GM12878 (cell line): ENCODE measurements around the gene BCAN. TPM values are rescaled to one million over a fixed set of nuclear protein-coding genes. Genes with fewer than 3 reads are reported as not detected.

Experiments
- ATAC-seq: fragments of 200-7000 bp; cut with Tn5 transposase; 3 replicates; pipeline ENCODE4 v1.9.1; 2020; ENCODE audit warnings: mild to moderate bottlenecking, moderate library complexity
- BruUV-seq: library from RNA; stranded (reverse); fragments of 400-500 nt; replicated peaks from 2 replicates; lab custom pipeline; 2021; lab: Mats Ljungman, UMichigan
- CTCF ChIA-PET: fragments of 300-600 bp; sonication (Branson Sonifier 250); formaldehyde crosslinking; extraction: SDS; loops from one replicate; lab custom pipeline; 2021; ENCODE audit warnings: inconsistent platforms; lab: Yijun Ruan, JAX
- POLR2A ChIA-PET: fragments of 350-600 bp; formaldehyde crosslinking; extraction: SDS; loops from one replicate; lab custom pipeline; 2021; ENCODE audit warnings: inconsistent platforms; lab: Charles Lee
- RAD21 ChIA-PET: fragments of 300-600 bp; sonication (Branson Sonifier 250); formaldehyde crosslinking; loops from one replicate; lab custom pipeline; 2023; ENCODE audit warnings: antibody characterized with exemption; ENCODE audit not compliant: unreplicated experiment; lab: Charles Lee
- SMC1A ChIA-PET: fragments of 300-600 bp; sonication (Branson Sonifier 250); formaldehyde crosslinking; loops from one replicate; lab custom pipeline; 2023; ENCODE audit not compliant: unreplicated experiment, uncharacterized antibody; lab: Charles Lee
- DNase-seq: peaks from one replicate; pipeline ENCODE4 v3.0.0-alpha.2; 2011; ENCODE audit warnings: low read depth, low spot score
- FAIRE-seq: peaks from 3 replicates; lab custom pipeline; 2011; peaks lifted over from hg19 to GRCh38; lab: Jason Lieb, UNC
- H2AFZ ChIP-seq: 2 replicates; pipeline ENCODE4 v1.6.0; 2011; ENCODE audit warnings: low read depth, low read length, control low read depth; ENCODE audit not compliant: control insufficient read depth
- H3K27ac ChIP-seq: 2 replicates; pipeline ENCODE4 v1.5.1; 2011; ENCODE audit warnings: control low read depth; ENCODE audit not compliant: control insufficient read depth, insufficient read depth
- H3K27me3 ChIP-seq, 2 experiments: replicated peaks in 1 of 2; 2 replicates each; pipeline versions ENCODE4 v1.6.0 to v1.6.1; 2011; ENCODE audit warnings: low read length in 1 of 2; ENCODE audit not compliant: control insufficient read depth in 2 of 2, insufficient read depth in 2 of 2
- H3K36me3 ChIP-seq, 2 experiments: 2 replicates each; pipeline ENCODE4 v1.5.1; 2011; ENCODE audit warnings: low read length in 1 of 2; ENCODE audit not compliant: control insufficient read depth in 2 of 2, insufficient read depth in 2 of 2
- H3K4me1 ChIP-seq: 2 replicates; pipeline ENCODE4 v1.6.1; 2011; ENCODE audit warnings: mild to moderate bottlenecking, low read length, moderate library complexity, mixed read lengths; ENCODE audit not compliant: control insufficient read depth, insufficient read depth
- H3K4me2 ChIP-seq: 2 replicates; pipeline ENCODE4 v1.6.0; 2011; ENCODE audit warnings: control low read depth; ENCODE audit not compliant: control insufficient read depth, insufficient read depth
- H3K4me3 ChIP-seq: fragments of 200-600 bp; sonication (generic); 2 replicates; pipeline ENCODE4 v1.5.1; 2016
- H3K79me2 ChIP-seq: 2 replicates; pipeline ENCODE4 v1.6.0; 2011; ENCODE audit warnings: low read length; ENCODE audit not compliant: control insufficient read depth, insufficient read depth
- H3K9ac ChIP-seq: 2 replicates; pipeline ENCODE4 v1.8.0; 2011; ENCODE audit warnings: low read length, control low read depth, mixed read lengths; ENCODE audit not compliant: control insufficient read depth, insufficient read depth
- H3K9me3 ChIP-seq: replicated peaks from 3 replicates; pipeline ENCODE4 v1.5.1; 2011; ENCODE audit warnings: mild to moderate bottlenecking, low read length; ENCODE audit not compliant: control insufficient read depth, insufficient read depth
- H4K20me1 ChIP-seq: 2 replicates; pipeline ENCODE4 v1.6.0; 2011; ENCODE audit not compliant: control insufficient read depth, insufficient read depth
- CREB1 ChIP-seq: IDR thresholded peaks from 2 replicates; pipeline ENCODE4 v1.6.1; 2012; ENCODE audit warnings: low read depth, mild to moderate bottlenecking, inconsistent platforms
- FOXM1 ChIP-seq: IDR thresholded peaks from 2 replicates; pipeline ENCODE4 v1.6.1; 2012; ENCODE audit warnings: low read depth, mild to moderate bottlenecking, inconsistent platforms, low read length, moderate library complexity
- IKZF1 ChIP-seq: fragments of 450-650 bp; conservative IDR thresholded peaks from 2 replicates; pipeline ENCODE4 v1.6.1; 2017; ENCODE audit warnings: antibody characterized with exemption, mild to moderate bottlenecking
- MXI1 ChIP-seq: fragments of 150-350 bp; IDR thresholded peaks from 2 replicates; pipeline ENCODE4 v1.6.1; 2011; ENCODE audit warnings: low read depth, mild to moderate bottlenecking, inconsistent platforms, low read length, improper control_type of control experiment
- POLR2A ChIP-seq: IDR thresholded peaks from 2 replicates; pipeline ENCODE4 v1.6.1; 2011; ENCODE audit warnings: low read depth, mild to moderate bottlenecking, low read length
- POLR2AphosphoS2 ChIP-seq: IDR thresholded peaks from 2 replicates; pipeline ENCODE4 v1.6.1; 2011; ENCODE audit warnings: low read depth, mild to moderate bottlenecking, low read length, improper control_type of control experiment, moderate library complexity
- SPI1 ChIP-seq: IDR thresholded peaks from 2 replicates; pipeline ENCODE4 v1.6.1; 2011; ENCODE audit warnings: low read depth, mild to moderate bottlenecking, low read length, moderate library complexity, borderline replicate concordance; ENCODE audit not compliant: insufficient read depth
- ZNF384 ChIP-seq: IDR thresholded peaks from 2 replicates; pipeline ENCODE4 v1.6.1; 2012; ENCODE audit warnings: low read depth, mild to moderate bottlenecking, low read length, improper control_type of control experiment, borderline replicate concordance
- WGBS: methylation state at CpG from one replicate; pipeline ENCODE4 v1.1.6; 2016; ENCODE audit warnings: low lambda C conversion rate; ENCODE audit not compliant: insufficient replicate concordance, insufficient coverage; ENCODE audit errors: missing lambda C conversion rate; 5-methylcytosine and 5-hydroxymethylcytosine counted together
- in situ Hi-C: fragments of 300-500 bp; cut with MboI; formaldehyde crosslinking; loops from 9 replicates; pipeline ENCODE4 v1.14.3; 2018; ENCODE audit warnings: mixed read lengths
- intact Hi-C: fragments of 100-400 bp; cut with micrococcal nuclease; formaldehyde crosslinking; loops from one replicate; pipeline ENCODE4 v1.14.2; 2022; ENCODE audit not compliant: unreplicated experiment
- polyA plus RNA-seq, 11 experiments: library from polyadenylated mRNA; depleted of rRNA in 4 of 11; unstranded in 6 of 11; stranded (reverse) in 5 of 11; fragments of >200 nt; fragmentation: Nextera tagmentation in 4 of 11; fragmentation: Illumina TruSeq in 1 of 11; extraction: Ambion mirVana in 4 of 11; extraction: Trizol in 1 of 11; gene quantifications; 1 replicate in 1 of 11; 2 replicates in 10 of 11; pipeline versions ENCODE4 v1.2.1 to v1.2.3, GENCODE V29; 2011 to 2016; ENCODE audit warnings: inconsistent platforms in 2 of 11, missing spikeins in 2 of 11, low read depth in 1 of 11
- total RNA-seq, 4 experiments: library from RNA; depleted of rRNA in 3 of 4; stranded (reverse); fragments of >200 nt in 3 of 4; fragmentation: Illumina TruSeq in 1 of 4; extraction: Trizol in 1 of 4; gene quantifications; 2 replicates each; pipeline versions ENCODE4 v1.2.1 to v1.2.3, GENCODE V29; 2013 to 2021
- TF ChIP-seq, protein P1 (sequence below), 3 experiments: IDR thresholded peaks in 2 of 3; conservative IDR thresholded peaks in 1 of 3; 2 replicates each; pipeline ENCODE4 v1.5.1; 2011; ENCODE audit warnings: low read depth in 3 of 3, low read length in 3 of 3, mild to moderate bottlenecking in 3 of 3, control low read depth in 2 of 3, moderate library complexity in 2 of 3, inconsistent platforms in 1 of 3, mixed read lengths in 1 of 3; ENCODE audit not compliant: control insufficient read depth in 2 of 3, insufficient read depth in 1 of 3; ENCODE audit errors: extremely low read depth in 1 of 3
- TF ChIP-seq, protein P2 (sequence below): fragments of 450-650 bp; IDR thresholded peaks from 2 replicates; pipeline ENCODE4 v1.6.1; 2016; ENCODE audit warnings: mild to moderate bottlenecking

BCAN gene
- total and polyA plus RNA-seq, 10 of the 15 experiments (the other 5 are each of a cell fraction or from before 2014, with no cell fraction given) = 0.05 to 1.3 (median 0.18) TPM; not detected in 1

DNA sequence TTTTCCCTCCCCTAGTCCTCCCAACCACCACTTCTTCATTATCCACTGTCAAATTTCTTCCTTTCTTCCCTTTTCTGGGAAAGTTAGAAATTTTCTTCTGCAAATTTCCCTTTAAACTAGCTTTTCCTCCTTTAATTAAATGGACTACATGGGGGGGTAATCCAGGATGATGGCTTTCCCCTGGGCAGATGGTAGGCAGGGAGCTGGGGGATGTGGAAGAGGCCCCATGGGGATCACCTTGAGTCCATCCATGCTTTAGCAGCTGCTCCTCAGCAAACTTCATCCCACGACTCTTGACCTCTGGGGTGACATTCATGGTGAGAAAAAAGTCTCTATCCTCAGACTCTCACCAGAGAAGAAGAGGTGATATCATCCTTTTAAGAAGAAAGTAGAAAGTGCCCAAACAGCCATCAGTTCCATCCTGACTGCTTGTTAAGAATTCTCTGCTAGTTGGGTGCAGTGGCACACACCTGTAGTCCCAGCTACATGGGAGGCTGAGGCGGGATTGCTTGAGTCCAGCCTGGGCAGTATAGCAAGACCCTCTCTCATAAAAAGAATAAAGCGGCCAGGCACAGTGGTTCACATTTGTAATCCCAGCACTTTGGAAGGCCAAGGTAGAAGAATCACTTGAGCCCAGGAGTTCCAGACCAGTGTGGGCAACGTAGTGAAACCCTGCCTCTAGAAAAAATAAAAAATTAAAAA lies 43.0 kb upstream of the BCAN start:
- H3K27me3 ChIP-seq = no peaks in the 10 kb centered on the region
- DNase-seq (no peak), ATAC-seq (no peak), FAIRE-seq (no peak)
- H3K79me2 ChIP-seq = peaks cover 32% of the 10 kb centered on the region
- H3K27ac ChIP-seq = no peak overlapping the region
- H4K20me1 ChIP-seq = no peaks in the 10 kb centered on the region
- ChIA-PET POLR2A (interaction anchor here (0.6 to 4.3 kb wide), 5 partner anchors 7 to 141 kb away, joined by 3 to 39 read pairs (median 3); partner anchors contain the start of genes ISG20L2, METTL25B and NAXE), CTCF (interaction anchor here (0.7 to 5.0 kb wide), 12 partner anchors 7 to 153 kb away, joined by 3 to 49 read pairs (median 4); partner anchors contain the start of gene NAXE), SMC1A (interaction anchor here (0.5 to 7.7 kb wide), 5 partner anchors 7 to 874 kb away, joined by 3 to 47 read pairs (median 4); partner anchors contain the start of gene NAXE), RAD21 (interaction anchor here (1.0 to 1.3 kb wide), 2 partner anchors 91 to 113 kb away, joined by 3 to 4 read pairs; no protein-coding TSS in a partner anchor)
- no TSS peak for BruUV-seq
- H2AFZ ChIP-seq = no peak overlapping the region
- H3K9me3 ChIP-seq = no peaks in the 10 kb centered on the region
- peak overlapping the region; percentile 97; the same call in 1 of the 2 replicates for H3K4me2 ChIP-seq
- H3K36me3 ChIP-seq = peaks cover 23 to 27% of the 10 kb centered on the region in 2 experiments; a peak in 3 of 4 replicates
- intact Hi-C loops (no loop called here), in situ Hi-C loops (no loop called here)
- TF ChIP-seq POLR2A (0 out of 2 replicates have a peak, but pooled peaks have one; percentile 0), CREB1 (no peak)
- peak overlapping the region; percentile 29; the same call in 1 of the 2 replicates for H3K9ac ChIP-seq
- H3K4me1 ChIP-seq = peaks cover 9% of the 10 kb centered on the region
- no peak overlapping the region for H3K4me3 ChIP-seq
- 82% methylated on average over 4 of the region's 4 CpGs for WGBS

DNA sequence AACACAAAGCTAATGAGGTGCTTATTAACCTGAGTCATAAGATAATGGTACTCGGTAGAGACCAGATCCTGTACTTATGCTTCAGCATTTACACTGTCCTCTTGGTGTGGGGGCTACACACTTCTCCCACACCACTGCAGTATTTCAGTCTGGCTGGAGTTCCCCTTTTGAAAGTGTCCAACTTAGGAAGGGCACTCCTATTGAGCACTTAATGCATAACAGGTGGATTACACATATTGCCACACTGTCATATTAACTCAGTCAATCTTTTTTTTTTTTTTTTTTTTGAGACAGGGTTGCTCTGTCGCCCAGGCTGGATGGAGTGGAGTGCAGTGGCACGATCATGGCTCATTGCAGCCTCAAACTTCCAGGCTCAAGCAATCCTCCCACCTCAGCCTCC lies 42.1 kb upstream of the BCAN start:
- ChIA-PET CTCF (interaction anchor here (0.6 to 5.0 kb wide), 18 partner anchors 8 to 1407 kb away, joined by 3 to 49 read pairs (median 4); partner anchors contain the start of genes NAXE and TTC24), RAD21 (interaction anchor here (0.7 to 3.2 kb wide), 8 partner anchors 8 to 252 kb away, joined by 3 to 18 read pairs (median 4); partner anchors contain the start of gene NAXE), POLR2A (interaction anchor here (1.0 to 4.3 kb wide), 6 partner anchors 8 to 142 kb away, joined by 3 to 39 read pairs (median 3); partner anchors contain the start of gene NAXE), SMC1A (interaction anchor here (0.8 to 7.7 kb wide), 5 partner anchors 8 to 111 kb away, joined by 3 to 47 read pairs (median 4); partner anchors contain the start of gene NAXE)
- intact Hi-C loops (loop anchor here (5.0 to 10.0 kb wide), 2 partner anchors 93 to 115 kb away; no protein-coding TSS in a partner anchor), in situ Hi-C loops (loop anchor here (10.0 kb wide), 1 partner anchor 145 kb away; no protein-coding TSS in a partner anchor)
- 24% methylated on average over 1 of the region's 3 CpGs for WGBS
- no peak for DNase-seq
- Histone ChIP-seq H3K36me3 (peaks cover 19% of the 10 kb centered on the region in 2 experiments; a peak in 3 of 4 replicates), H3K79me2 (peaks cover 32% of the 10 kb centered on the region), H3K9me3 (no peaks in the 10 kb centered on the region), H3K27ac (peak overlapping the region; percentile 46), H3K4me1 (peaks cover 9% of the 10 kb centered on the region), H4K20me1 (no peaks in the 10 kb centered on the region), H2AFZ (no peak overlapping the region), H3K9ac (no peak overlapping the region; the same call in 1 of the 2 replicates), H3K4me3 (peak overlapping the region; percentile 82), H3K27me3 (no peaks in the 10 kb centered on the region), H3K4me2 (peak overlapping the region; percentile 97)
- FAIRE-seq = no peak
- no TSS peak for BruUV-seq
- TF ChIP-seq, protein P1, sequence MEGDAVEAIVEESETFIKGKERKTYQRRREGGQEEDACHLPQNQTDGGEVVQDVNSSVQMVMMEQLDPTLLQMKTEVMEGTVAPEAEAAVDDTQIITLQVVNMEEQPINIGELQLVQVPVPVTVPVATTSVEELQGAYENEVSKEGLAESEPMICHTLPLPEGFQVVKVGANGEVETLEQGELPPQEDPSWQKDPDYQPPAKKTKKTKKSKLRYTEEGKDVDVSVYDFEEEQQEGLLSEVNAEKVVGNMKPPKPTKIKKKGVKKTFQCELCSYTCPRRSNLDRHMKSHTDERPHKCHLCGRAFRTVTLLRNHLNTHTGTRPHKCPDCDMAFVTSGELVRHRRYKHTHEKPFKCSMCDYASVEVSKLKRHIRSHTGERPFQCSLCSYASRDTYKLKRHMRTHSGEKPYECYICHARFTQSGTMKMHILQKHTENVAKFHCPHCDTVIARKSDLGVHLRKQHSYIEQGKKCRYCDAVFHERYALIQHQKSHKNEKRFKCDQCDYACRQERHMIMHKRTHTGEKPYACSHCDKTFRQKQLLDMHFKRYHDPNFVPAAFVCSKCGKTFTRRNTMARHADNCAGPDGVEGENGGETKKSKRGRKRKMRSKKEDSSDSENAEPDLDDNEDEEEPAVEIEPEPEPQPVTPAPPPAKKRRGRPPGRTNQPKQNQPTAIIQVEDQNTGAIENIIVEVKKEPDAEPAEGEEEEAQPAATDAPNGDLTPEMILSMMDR (IDR thresholded peaks at IDR 0.05 in 2 of 3, conservative IDR thresholded peaks at IDR 0.05 in 1 of 3; ENCODE audit: control insufficient read depth in 2 of 3, extremely low read depth in 1 of 3, insufficient read depth in 1 of 3, low read depth in 3 of 3, low read length in 3 of 3) = peak; percentile 29 to 41 (median 36); a peak in 4 of 6 replicates
- TF ChIP-seq IKZF1 = no peak
- peak; percentile 77; the same call in 1 of the 2 replicates for TF ChIP-seq SPI1
- TF ChIP-seq, protein P2, sequence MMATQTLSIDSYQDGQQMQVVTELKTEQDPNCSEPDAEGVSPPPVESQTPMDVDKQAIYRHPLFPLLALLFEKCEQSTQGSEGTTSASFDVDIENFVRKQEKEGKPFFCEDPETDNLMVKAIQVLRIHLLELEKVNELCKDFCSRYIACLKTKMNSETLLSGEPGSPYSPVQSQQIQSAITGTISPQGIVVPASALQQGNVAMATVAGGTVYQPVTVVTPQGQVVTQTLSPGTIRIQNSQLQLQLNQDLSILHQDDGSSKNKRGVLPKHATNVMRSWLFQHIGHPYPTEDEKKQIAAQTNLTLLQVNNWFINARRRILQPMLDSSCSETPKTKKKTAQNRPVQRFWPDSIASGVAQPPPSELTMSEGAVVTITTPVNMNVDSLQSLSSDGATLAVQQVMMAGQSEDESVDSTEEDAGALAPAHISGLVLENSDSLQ = peak; percentile 40
- peak; percentile 21; the same call in 1 of the 2 replicates for TF ChIP-seq MXI1
- TF ChIP-seq FOXM1 = no peak
- peak; percentile 47; the same call in 1 of the 2 replicates for TF ChIP-seq ZNF384
- TF ChIP-seq POLR2AphosphoS2 = no peak
- peak; percentile 83 for ATAC-seq
